HG03108 (cell line): ENCODE data around the gene TUBB6.

Source experiments
- ATAC-seq: cut with Tn5 transposase; IDR thresholded peaks from one replicate; pipeline ENCODE4 v1.9.1; 2021; ENCODE audit warnings: moderate library complexity; ENCODE audit not compliant: unreplicated experiment

Gene TUBB6

GRCh38 chr18:12307701-12308385 is at the start of gene TUBB6:
Gene TUBB6 (plus strand): TSS chr18:12308241. CDS start chr18:12308293, 52 bp downstream.
- peak; percentile 48 for ATAC-seq

GRCh38 chr18:12258719-12259705 is 49.0 kb upstream of the TUBB6 start:
- no peak for ATAC-seq

- no peak for ATAC-seq
These were observed 45.3 kb upstream of the TUBB6 start for GRCh38 chr18:12262748-12263147.

- no peak for ATAC-seq
These were observed 43.2 kb upstream of the TUBB6 start for GRCh38 chr18:12264864-12265263.

GRCh38 chr18:12271376-12272235 is 36.4 kb upstream of the TUBB6 start:
- peak; percentile 92 for ATAC-seq

- ATAC-seq: no peak
These were observed 33.2 kb upstream of the TUBB6 start for GRCh38 chr18:12274793-12275192.

GRCh38 chr18:12276736-12277554 is 31.1 kb upstream of the TUBB6 start:
- ATAC-seq: no peak

- no peak for ATAC-seq
These were observed 29.8 kb upstream of the TUBB6 start for GRCh38 chr18:12278215-12278671.

- ATAC-seq: no peak
These were observed 29.0 kb upstream of the TUBB6 start for GRCh38 chr18:12278741-12279682.

GRCh38 chr18:12279781-12280531 is 28.1 kb upstream of the TUBB6 start:
- ATAC-seq: no peak

GRCh38 chr18:12281861-12282260 is 26.2 kb upstream of the TUBB6 start:
- ATAC-seq: no peak

- ATAC-seq: no peak
These were observed 25.5 kb upstream of the TUBB6 start for GRCh38 chr18:12282442-12283039.

- no peak for ATAC-seq
These were observed 24.8 kb upstream of the TUBB6 start for GRCh38 chr18:12283256-12283655.

GRCh38 chr18:12283666-12284065 is 24.4 kb upstream of the TUBB6 start:
- ATAC-seq: no peak

GRCh38 chr18:12287131-12287681 is 20.8 kb upstream of the TUBB6 start:
- ATAC-seq: no peak

- no peak for ATAC-seq
These were observed 20.2 kb upstream of the TUBB6 start for GRCh38 chr18:12287684-12288402.

- ATAC-seq: no peak
These were observed 19.7 kb upstream of the TUBB6 start for GRCh38 chr18:12288403-12288755.
